HG02885 (cell line): ENCODE data around the gene LPCAT1.

ENCODE experiments used
- ATAC-seq: cut with Tn5 transposase; IDR thresholded peaks from one replicate; pipeline ENCODE4 v1.9.1; 2021; ENCODE audit warnings: mild to moderate bottlenecking; ENCODE audit not compliant: unreplicated experiment, poor library complexity

LPCAT1 gene

DNA sequence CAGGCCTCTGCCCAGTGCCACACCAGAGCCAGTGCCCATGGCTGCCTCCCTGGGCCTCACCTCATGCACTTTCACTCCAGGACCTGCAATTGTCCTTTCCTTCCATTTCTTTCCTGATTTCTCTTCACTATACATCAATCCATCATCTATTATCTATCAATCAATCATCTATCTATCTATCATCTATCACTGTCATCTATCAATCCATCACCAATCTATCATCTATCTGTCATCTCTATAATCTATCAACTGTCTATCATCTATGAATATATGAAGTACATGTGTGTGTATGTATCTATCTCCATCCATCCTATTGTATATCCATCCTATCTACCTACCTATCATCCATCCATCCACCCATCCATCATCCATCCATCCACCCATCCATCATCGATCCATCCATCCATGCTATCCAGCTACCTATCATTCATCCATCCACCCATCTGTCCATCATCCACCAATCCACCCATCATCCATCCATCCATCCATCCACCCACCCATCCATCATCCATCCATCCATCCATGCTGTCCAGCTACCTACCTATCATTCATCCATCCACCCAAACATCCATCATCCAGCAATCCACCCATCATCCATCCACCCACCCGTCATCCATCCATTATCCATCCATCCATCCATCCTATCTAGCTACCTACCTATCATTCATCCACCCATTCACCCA is 105.4 kb downstream of the LPCAT1 start:
- no peak for ATAC-seq

DNA sequence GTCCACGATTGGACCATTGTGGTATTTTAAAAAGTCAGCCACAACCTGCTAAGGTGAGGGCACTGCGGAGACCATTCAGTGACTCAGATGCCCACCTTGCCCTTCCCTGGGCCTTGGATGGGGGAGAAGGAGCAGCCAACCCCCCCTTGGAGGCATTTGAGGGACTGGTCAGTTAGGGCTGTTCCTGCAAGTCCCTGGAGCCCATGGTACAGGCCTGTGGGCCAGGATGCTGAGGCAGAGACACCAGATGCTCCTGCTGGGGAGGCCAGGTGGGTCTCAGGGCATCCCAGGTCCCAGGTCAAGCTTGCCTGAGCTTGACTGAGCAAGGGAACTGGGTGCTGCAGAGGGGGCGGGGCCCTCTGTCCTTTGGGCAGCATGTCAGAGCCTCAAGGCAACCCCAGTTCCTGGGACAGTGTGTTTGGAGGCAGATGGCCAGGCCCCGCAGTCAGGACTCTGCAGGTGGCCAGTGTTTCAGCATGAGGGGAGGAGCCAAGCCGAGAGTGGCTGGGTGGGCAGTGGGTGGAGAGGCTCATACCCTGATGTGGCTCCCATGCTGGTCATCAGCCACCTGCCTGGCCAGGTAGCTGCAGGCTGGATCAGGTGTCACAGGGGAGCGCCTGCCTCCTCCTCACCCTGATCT is 106.1 kb downstream of the LPCAT1 start:
- ATAC-seq = no peak

DNA sequence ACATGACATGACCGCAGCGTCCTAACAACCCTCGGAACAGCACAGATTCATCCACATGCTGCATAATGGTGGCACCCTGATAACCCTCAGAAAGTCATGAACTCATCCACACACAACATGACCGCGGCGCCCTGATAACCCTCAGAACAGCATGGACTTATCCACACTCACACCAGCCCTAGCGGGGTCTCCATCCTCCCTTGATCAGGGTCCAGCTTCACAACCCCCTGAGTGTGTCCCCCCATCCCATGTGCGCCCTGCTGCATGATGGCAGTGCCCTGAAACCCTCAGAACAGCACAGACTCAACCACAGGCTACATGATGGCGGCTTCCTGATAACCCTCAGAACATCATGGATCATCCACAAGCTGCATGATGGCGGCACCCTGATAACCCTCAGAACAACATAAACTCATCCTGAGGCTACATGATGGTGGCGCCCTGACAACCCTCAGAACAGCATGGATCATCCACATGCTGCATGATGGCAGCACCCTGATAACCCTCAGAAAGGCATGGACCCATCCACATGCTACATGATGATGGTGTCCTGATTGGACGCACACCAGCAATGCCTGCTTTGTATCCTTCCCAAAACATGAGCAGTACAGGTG is 106.8 kb downstream of the LPCAT1 start:
- ATAC-seq = no peak

DNA sequence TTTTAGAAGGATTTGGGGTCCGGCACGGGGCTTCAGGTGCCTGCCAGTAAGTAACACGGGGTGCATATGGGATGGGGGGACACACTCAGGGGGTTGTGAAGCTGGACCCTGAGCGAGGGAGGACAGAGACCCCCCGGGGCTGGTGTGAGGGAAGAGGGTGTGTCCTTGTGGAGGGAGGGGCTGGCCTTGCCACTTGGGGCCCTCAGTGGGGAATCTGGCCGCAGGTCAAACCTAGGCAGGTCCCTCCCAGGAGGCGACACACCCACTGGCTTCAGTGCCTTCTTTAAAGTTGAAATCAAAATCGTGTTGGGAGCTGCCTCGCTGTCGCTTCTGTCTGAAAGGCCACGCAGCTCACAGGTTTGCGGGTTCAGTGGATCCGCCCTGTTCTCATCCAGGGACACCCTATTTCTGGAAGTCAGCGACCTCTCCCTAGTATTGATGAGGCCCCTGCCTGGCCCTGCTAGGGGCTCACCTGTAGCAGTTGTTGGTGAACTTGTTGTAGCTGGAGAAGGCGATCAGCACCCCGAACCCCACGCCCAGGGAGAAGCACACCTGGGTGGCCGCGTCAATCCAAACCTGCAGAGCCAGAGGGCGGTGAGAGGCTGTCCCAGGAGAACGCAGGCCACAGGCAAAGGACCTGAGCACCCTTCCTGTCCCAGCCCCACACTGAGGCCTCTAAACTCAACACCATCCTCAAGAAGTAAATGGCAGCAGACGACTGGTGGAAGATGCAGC is 108.0 kb downstream of the LPCAT1 start:
- ATAC-seq = no peak

DNA sequence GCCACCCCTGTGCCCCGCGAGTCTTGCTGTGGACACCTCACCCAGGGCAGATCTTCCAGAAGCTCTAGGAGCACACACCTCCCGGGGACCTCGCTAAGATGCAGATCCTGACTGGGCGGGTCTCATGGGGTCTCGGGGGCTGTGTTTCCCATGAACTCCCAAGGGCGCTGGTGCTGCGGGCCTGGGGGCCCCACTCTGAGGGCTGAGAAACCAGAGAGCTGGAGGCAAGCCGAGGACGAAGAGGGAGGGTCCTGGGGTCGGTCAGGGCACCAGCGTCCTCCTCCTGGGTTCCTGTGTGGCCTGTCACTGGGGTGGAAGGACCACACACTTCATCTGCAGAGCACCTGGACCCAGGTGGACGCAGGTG is 108.7 kb downstream of the LPCAT1 start:
- ATAC-seq = no peak

DNA sequence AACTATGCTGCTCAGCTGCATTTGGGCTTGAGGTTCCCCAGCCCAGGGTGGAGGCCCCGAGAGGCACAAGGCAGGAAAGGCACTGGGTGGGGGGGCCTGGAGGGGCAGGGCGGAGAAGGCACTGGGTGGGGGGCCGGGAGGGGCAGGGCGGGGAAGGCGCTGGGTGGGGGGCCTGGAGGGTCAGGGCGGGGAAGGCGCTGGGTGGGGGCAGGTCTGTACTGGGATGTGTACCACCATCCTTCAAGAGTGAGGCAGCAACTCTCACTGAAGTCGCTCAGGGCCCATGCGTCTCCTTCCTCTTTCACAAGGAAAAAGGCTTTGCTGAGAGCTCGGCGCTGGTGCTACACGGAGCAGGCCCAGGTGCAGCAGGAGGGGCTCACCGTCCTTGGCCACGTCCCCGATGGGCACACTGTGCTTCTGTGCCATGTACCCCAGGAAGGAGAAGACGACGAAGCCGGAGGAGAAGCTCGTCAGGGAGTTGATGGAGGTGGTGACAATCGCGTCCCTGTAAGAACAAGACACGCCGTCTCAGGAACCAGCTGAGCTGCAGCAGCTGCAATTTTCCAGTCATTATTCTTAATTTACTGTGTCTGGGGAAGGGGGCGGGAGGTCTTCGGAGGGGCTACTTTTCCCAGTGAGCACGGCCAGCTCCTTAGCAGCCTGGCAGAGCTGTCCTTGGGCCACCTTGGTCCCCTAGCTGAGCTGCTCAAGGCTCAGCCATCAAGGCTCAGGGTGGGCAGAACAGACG is 109.3 kb downstream of the LPCAT1 start:
- no peak for ATAC-seq

DNA sequence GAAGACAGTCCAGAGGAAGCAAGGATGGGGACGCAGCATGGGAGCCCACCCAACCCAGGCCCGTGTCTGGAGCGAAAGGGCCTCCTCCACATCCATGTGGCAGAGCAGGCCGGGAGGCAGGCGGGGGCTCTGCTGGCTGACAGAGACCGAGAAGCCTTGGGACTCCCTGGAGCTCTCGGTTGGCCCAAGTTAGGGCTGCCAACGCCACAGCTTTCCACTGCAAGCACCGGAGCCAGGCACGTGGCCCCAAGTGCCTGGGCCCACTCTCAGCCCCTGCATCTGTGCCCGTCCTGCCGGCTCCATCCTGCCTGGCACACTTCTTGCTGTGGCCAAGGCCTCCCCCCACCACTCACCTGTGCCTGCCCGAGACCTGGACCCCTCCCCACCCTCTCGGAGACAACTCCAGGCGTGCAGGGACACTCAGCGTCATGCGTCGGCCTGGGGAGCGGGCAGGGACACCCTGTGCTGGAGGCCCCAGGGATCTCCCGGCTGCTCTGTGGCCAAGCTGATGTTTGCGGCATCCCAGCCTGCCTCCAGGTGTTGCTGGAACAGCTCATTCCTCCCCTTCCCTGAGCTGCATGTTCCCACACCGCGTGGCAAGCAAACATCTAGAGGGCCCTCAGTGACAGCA is 110.0 kb downstream of the LPCAT1 start:
- no peak for ATAC-seq

DNA sequence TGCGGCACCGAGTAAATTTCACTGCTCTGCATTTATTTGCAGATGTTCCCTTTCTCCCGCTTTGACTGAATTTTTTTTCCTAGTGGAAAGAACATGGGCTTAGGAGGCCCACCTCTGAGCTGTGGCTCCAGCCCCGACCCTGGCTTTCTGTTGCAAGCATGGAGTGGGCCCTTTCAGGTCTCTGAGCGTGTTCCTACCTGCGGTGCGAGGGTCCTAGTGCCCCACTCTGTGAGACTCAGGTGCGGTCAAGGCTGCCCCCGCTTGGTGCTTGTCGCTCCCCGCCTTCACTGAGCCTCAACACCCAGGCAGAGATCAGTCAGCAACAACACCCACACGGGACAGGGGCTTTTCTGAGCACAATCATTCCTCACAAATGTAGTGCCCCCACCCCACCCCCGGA is 110.5 kb downstream of the LPCAT1 start:
- ATAC-seq = no peak

DNA sequence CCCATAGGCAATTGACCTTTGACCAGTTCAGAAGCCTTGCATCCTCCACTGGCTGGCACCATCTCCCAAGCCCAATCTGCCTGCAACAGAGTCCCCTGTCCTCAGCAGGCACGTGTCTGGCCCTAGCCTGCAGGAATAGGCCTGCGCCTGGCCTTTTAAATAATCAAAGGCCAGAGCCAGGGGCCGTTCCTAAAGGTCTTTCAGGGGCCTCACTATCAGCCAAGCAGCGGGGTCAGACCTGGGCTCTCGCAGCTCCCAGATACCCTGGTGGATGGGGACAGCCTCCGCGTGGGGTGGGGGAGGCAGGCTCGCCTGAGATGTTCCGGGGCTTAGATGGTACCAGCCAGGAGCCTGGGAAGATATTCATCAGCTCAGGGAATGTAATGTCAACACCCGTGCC is 111.1 kb downstream of the LPCAT1 start:
- ATAC-seq = no peak

DNA sequence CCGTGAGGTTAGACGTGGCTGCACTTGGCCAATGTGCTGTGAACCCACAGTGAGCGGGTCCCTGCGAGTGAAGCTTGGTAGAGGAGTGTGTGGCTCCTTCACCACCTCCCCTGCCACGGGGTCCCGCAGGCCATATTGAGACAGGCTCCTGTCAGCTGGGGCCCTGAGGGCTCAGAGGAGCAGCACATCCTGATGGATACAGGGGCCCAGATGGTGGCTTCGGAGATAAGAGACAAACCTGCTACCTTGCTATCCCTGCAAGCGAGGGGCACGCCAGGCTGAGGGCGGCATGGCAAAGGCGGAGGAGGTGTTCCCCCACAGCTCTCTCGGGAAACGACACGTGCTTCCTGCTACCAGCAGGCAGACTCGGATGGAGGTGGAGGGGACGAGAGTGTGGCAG is 111.6 kb downstream of the LPCAT1 start:
- no peak for ATAC-seq
